HK-2 (cell line): ENCODE results near the gene KANK3.
"Not testable (repeated sequence)": the region's sequence is repeated elsewhere in the genome, so short reads cannot be mapped to it uniquely, and the experiment has no call there.

Experiments
- DNase-seq: peaks from one replicate; pipeline ENCODE4 v3.0.0-alpha.2; 2018; ENCODE audit not compliant: unreplicated experiment

Gene KANK3

GRCh38 chr19:8342684-8343482 lies at the start of gene KANK3:
KANK3 (minus strand) TSS chr19:8343262; CDS start chr19:8337828, 5,434 bp downstream.
- DNase-seq, result peak; percentile 94

DNA sequence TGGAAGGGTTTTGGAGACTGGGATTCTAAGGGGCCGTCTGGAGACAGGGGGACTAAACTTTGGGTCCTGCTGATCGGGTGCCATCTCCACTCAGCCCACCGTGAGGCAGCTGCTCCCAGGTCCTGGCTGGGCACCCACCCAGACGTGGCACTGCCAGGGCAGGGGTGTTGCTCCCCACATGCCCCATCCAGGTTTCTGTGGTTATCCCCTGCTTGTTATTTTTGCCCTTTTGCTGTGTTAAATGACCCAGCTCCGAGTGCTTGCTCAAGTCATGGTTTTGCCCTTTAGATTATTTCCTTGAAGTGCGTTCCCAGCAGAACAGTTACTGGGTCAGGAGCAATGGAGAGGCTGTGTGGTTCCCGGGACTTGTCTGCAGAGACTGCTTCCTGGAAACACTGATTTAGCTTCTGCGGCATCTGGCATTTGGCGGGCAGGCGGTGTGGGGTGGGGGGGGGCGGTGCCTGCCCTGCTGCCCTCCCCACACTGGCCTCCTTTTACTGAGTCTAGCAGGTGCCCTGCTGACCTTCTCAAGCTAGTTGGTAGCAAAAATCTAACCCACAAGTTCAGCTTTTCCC lies 49.0 kb upstream of the KANK3 start:
- DNase-seq, result no peak

- no peak for DNase-seq
These were observed 48.3 kb upstream of the KANK3 start for GRCh38 chr19:8391198-8392016.

- DNase-seq, result peak; percentile 96
These were observed 47.5 kb upstream of the KANK3 start for GRCh38 chr19:8390617-8390981.

- DNase-seq, result peak; percentile 100
These were observed 47.0 kb upstream of the KANK3 start, which contains the start of gene RAB11B for GRCh38 chr19:8389891-8390616. RAB11B (plus strand) TSS chr19:8390360; CDS start chr19:8390417, 57 bp downstream.

- DNase-seq, result no peak
These were observed 45.5 kb upstream of the KANK3 start for GRCh38 chr19:8388612-8388958.

GRCh38 chr19:8387688-8388611 lies 44.9 kb upstream of the KANK3 start:
- no peak for DNase-seq

DNA sequence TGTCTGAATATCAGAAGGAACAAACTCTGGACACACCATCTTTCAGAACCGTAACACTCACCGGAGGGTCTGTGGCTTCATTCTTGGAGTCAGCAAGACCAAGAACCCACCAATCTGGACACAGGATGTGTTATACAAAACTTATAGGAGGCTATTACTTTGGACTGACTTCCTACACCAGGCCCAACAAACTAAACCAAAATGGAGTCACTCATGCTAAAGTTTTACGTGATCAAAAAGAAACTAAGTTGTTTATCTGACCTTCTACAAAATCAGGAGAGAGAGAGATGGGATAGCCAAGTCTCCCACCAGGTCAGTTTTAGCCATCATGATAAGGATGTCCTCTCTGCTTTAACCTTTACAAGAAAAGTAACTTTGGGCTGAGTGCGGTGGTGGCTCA lies 43.9 kb upstream of the KANK3 start:
- DNase-seq, result no peak

DNA sequence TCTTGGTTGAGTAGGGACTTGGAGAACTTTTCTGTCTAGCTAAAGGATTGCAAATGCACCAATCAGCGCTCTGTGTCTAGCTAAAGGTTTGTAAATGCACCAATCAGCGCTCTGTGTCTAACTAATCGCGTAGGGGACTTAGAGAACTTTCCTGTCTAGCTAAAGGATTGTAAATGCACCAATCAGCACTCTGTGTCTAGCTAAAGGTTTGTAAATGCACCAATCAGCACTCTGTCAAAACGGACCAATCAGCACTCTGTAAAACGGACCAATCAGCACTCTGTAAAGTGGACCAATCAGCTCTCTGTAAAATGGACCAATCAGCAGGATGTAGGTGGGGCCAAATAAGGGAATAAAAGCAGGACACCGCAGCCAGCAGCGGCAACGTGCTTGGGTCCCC lies 43.4 kb upstream of the KANK3 start:
- not testable (repeated sequence) for DNase-seq

DNA sequence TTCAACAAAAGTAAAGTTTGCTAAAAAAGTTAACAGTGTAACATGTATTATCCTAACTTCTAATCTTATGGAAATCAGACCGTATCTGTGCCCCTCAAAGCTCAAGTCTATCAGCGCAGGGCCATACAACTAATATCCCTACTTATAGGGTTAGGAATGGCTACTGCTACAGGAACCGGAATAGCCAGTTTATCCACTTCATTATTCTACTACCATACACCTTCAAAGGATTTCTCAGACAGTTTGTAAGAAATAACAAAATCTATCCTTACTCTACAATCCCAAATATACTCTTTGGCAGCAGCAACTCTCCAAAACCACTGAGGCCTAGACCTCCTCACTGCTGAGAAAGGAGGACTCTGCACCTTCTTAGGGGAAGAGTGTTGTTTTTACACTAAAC lies 42.5 kb upstream of the KANK3 start:
- DNase-seq, result not testable (repeated sequence)

GRCh38 chr19:8385103-8385502 lies 42.0 kb upstream of the KANK3 start:
- not testable (repeated sequence) for DNase-seq

DNA sequence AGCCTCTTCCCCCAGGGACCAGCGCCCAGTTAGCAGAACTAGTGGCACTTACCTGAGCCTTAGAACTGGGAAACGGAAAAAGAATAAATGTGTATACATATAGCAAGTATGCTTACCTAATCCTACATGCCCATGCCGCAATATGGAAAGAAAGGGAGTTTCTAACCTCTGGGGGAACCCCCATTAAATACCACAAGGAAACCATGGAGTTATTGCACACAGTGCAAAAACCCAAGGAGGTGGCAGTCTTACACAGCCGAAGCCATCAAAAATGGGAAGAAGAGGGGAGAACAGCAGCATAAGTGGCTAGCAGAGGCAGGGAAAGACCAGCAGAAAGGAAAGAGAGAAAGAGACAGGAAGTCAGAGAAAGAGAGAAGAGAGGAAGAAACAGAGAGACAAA lies 41.5 kb upstream of the KANK3 start:
- DNase-seq, result not testable (repeated sequence)

- not testable (repeated sequence) for DNase-seq
These were observed 36.3 kb upstream of the KANK3 start for GRCh38 chr19:8379156-8379891.

GRCh38 chr19:8377598-8377997 lies 34.5 kb upstream of the KANK3 start:
- DNase-seq, result no peak

DNA sequence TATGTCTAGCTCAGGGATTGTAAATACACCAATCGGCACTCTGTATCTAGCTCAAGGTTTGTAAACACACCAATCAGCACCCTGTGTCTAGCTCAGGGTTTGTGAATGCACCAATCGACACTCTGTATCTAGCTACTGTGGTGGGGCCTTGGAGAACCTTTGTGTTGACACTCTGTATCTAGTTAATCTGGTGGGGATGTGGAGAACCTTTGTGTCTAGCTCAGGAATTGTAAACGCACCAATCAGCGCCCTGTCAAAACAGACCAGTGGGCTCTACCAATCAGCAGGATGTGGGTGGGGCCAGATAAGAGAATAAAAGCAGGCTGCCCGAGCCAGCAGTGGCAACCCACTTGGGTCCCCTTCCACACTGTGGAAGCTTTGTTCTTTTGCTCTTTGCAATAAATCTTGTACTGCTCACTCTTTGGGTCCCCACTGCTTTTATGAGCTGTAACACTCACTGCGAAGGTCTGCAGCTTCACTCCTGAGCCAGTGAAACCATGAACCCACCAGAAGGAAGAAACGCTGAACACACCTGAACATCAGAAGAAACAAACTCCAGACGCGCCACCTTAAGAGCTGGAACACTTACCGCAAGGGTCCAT lies 33.4 kb upstream of the KANK3 start:
- not testable (repeated sequence) for DNase-seq

GRCh38 chr19:8375766-8376165 lies 32.7 kb upstream of the KANK3 start:
- not testable (repeated sequence) for DNase-seq

- DNase-seq, result no peak
These were observed 31.1 kb upstream of the KANK3 start for GRCh38 chr19:8373867-8374813.

- no peak for DNase-seq
These were observed 28.1 kb upstream of the KANK3 start for GRCh38 chr19:8371011-8371804.
